ENCODE data around the gene ADARB1.

- no peak for TF ChIP-seq CTCF (conservative IDR thresholded peaks at IDR 0.05)
- no peak for TF ChIP-seq EZH2 (IDR thresholded peaks at IDR 0.05; ENCODE audit: low read depth)
Measured at GRCh38 chr21:45064618-45065399, 9.6 kb upstream of the ADARB1 start.
